Activated T-helper 1 cell treated with anti-CD3 and anti-CD28 coated beads, Interleukin-2, amount 50 U/mL, for 16 hours (primary cell): ENCODE results near the gene OSGEPL1.
"Not testable (repeated sequence)": the region's sequence is repeated elsewhere in the genome, so short reads cannot be mapped to it uniquely, and the experiment has no call there.

ENCODE experiments used
- DNase-seq, 2 donors: peaks; one replicate each; pipeline ENCODE4 v3.0.0-alpha.2; 2020; ENCODE audit warnings: low read depth in 1 of 2, low spot score in 1 of 2

OSGEPL1 gene

GRCh38 chr2:189762551-189763298, at the start of gene OSGEPL1:
Gene OSGEPL1 (minus strand): TSS chr2:189762792. CDS start chr2:189761640, 1,152 bp downstream.
- peak; percentile 80 to 81 for DNase-seq

GRCh38 chr2:189803431-189803830, 40.8 kb upstream of the OSGEPL1 start:
- no peak for DNase-seq

GRCh38 chr2:189802396-189802912, 39.9 kb upstream of the OSGEPL1 start:
- DNase-seq = no peak

GRCh38 chr2:189799531-189799930, 36.9 kb upstream of the OSGEPL1 start:
- DNase-seq = no peak

GRCh38 chr2:189799030-189799331, 36.4 kb upstream of the OSGEPL1 start:
- DNase-seq = no peak

- DNase-seq = no peak
These were observed 35.9 kb upstream of the OSGEPL1 start for GRCh38 chr2:189798312-189799029.

- DNase-seq = no peak
These were observed 35.3 kb upstream of the OSGEPL1 start for GRCh38 chr2:189797902-189798301.

- no peak for DNase-seq
These were observed 31.7 kb upstream of the OSGEPL1 start for GRCh38 chr2:189794310-189794709.

- DNase-seq = no peak
These were observed 28.9 kb upstream of the OSGEPL1 start for GRCh38 chr2:189791338-189792042.

- peak; percentile 86 to 90 for DNase-seq
These were observed 21.6 kb upstream of the OSGEPL1 start, which contains the start of the genes ORMDL1 and PMS1 for GRCh38 chr2:189783927-189784867. Gene ORMDL1 (minus strand): TSS chr2:189784339. CDS start chr2:189782595, 1,744 bp downstream. Gene PMS1 (plus strand): TSS chr2:189784450. CDS start chr2:189791810, 7,360 bp downstream.

- DNase-seq = no peak
These were observed 20.9 kb upstream of the OSGEPL1 start for GRCh38 chr2:189783451-189783926.

- no peak for DNase-seq
These were observed 19.7 kb upstream of the OSGEPL1 start for GRCh38 chr2:189782221-189782671.

- DNase-seq = no peak
These were observed 9.6 kb upstream of the OSGEPL1 start for GRCh38 chr2:189772212-189772611.

GRCh38 chr2:189770590-189771322, 8.2 kb upstream of the OSGEPL1 start:
- DNase-seq = no peak

GRCh38 chr2:189763908-189764661, 1.5 kb upstream of the OSGEPL1 start:
- DNase-seq = no peak

- no peak for DNase-seq
These were observed 402 bp downstream of the OSGEPL1 start for GRCh38 chr2:189762229-189762550.

GRCh38 chr2:189760154-189760553, 2.4 kb downstream of the OSGEPL1 start:
- DNase-seq = not testable (repeated sequence)

GRCh38 chr2:189756311-189756952, 6.2 kb downstream of the OSGEPL1 start:
- no peak for DNase-seq
